H9 (cell line): ENCODE data around the gene SUMF1. TPM values are rescaled to one million over a fixed set of nuclear protein-coding genes. Genes with fewer than 3 reads are reported as not detected.
A peak's percentile ranks its signal among the peaks of the same experiment; 100 is the strongest.

Experiments
- DNase-seq: peaks from one replicate; pipeline ENCODE4 v3.0.0-alpha.2; 2017
- H2AFZ ChIP-seq: one replicate; pipeline ENCODE4 v1.6.1; 2013; ENCODE audit warnings: mild to moderate bottlenecking, low read length, control low read depth, moderate library complexity
- H2AK5ac ChIP-seq: 2 replicates; pipeline ENCODE4 v1.6.1; 2013; ENCODE audit warnings: low read length, control low read depth, mixed read lengths; ENCODE audit not compliant: insufficient read length
- H2BK120ac ChIP-seq: one replicate; pipeline ENCODE4 v1.6.1; 2013; ENCODE audit warnings: low read depth, mild to moderate bottlenecking, low read length, control low read depth, inconsistent platforms; ENCODE audit not compliant: poor library complexity, severe bottlenecking
- H2BK12ac ChIP-seq: 2 replicates; pipeline ENCODE4 v1.6.1; 2013; ENCODE audit warnings: low read length, control low read depth, mixed read lengths, low read depth; ENCODE audit not compliant: insufficient read length
- H2BK15ac ChIP-seq: 2 replicates; pipeline ENCODE4 v1.6.1; 2013; ENCODE audit warnings: low read depth, low read length, control low read depth
- H2BK20ac ChIP-seq: one replicate; pipeline ENCODE4 v1.6.1; 2013; ENCODE audit warnings: low read depth, mild to moderate bottlenecking, low read length, control low read depth, inconsistent platforms; ENCODE audit not compliant: poor library complexity, severe bottlenecking
- H2BK5ac ChIP-seq: 2 replicates; pipeline ENCODE4 v1.6.1; 2013; ENCODE audit warnings: low read length, control low read depth, mixed read lengths; ENCODE audit not compliant: insufficient read length
- H3K14ac ChIP-seq: 2 replicates; pipeline ENCODE4 v1.6.1; 2013; ENCODE audit warnings: low read length, control low read depth; ENCODE audit not compliant: insufficient read depth
- H3K18ac ChIP-seq: 2 replicates; pipeline ENCODE4 v1.6.1; 2013; ENCODE audit warnings: low read depth, mild to moderate bottlenecking, mixed read lengths, low read length, control low read depth; ENCODE audit not compliant: insufficient read length
- H3K23ac ChIP-seq: 2 replicates; pipeline ENCODE4 v1.6.1; 2013; ENCODE audit warnings: low read length, control low read depth, mixed read lengths, low read depth; ENCODE audit not compliant: insufficient read length
- H3K23me2 ChIP-seq: 2 replicates; pipeline ENCODE4 v1.6.1; 2013; ENCODE audit warnings: low read depth, mild to moderate bottlenecking, mixed read lengths, low read length, control low read depth; ENCODE audit not compliant: insufficient read length, poor library complexity, severe bottlenecking
- H3K27ac ChIP-seq: 2 replicates; pipeline ENCODE4 v1.5.1; 2013; ENCODE audit warnings: low read length, control low read depth, mixed read lengths, low read depth; ENCODE audit not compliant: insufficient read length
- H3K27me3 ChIP-seq: 2 replicates; pipeline ENCODE4 v1.6.1; 2013; ENCODE audit warnings: low read length, control low read depth, inconsistent platforms; ENCODE audit not compliant: insufficient read depth
- H3K4ac ChIP-seq: 2 replicates; pipeline ENCODE4 v1.6.1; 2013; ENCODE audit warnings: low read depth, mild to moderate bottlenecking, control low read depth, inconsistent platforms, low read length, moderate library complexity
- H3K4me1 ChIP-seq: 2 replicates; pipeline ENCODE4 v1.6.1; 2013; ENCODE audit warnings: low read length, control low read depth, inconsistent platforms; ENCODE audit not compliant: insufficient read depth
- H3K4me2 ChIP-seq: 2 replicates; pipeline ENCODE4 v1.6.1; 2013; ENCODE audit warnings: low read length, control low read depth, mixed read lengths; ENCODE audit not compliant: insufficient read length, insufficient read depth
- H3K56ac ChIP-seq: 2 replicates; pipeline ENCODE4 v1.6.1; 2013; ENCODE audit warnings: low read depth, mild to moderate bottlenecking, mixed read lengths, low read length, control low read depth; ENCODE audit not compliant: insufficient read length
- H3K79me1 ChIP-seq: 2 replicates; pipeline ENCODE4 v1.6.1; 2013; ENCODE audit warnings: low read depth, mild to moderate bottlenecking, moderate library complexity, low read length, control low read depth, inconsistent platforms; ENCODE audit not compliant: insufficient read depth, poor library complexity, severe bottlenecking
- H3K79me2 ChIP-seq: 2 replicates; pipeline ENCODE4 v1.6.1; 2013; ENCODE audit warnings: low read length, control low read depth, inconsistent platforms; ENCODE audit not compliant: insufficient read depth
- H3K9ac ChIP-seq: 2 replicates; pipeline ENCODE4 v1.6.1; 2013; ENCODE audit warnings: low read length, control low read depth, mixed read lengths; ENCODE audit not compliant: insufficient read length; ENCODE audit errors: extremely low read depth
- H3K9me3 ChIP-seq: one replicate; pipeline ENCODE4 v1.6.1; 2013; ENCODE audit warnings: low read depth, low read length, inconsistent platforms; ENCODE audit not compliant: control insufficient read depth
- H3T11ph ChIP-seq: one replicate; pipeline ENCODE4 v1.6.1; 2013; ENCODE audit warnings: mild to moderate bottlenecking, low read length, control low read depth, inconsistent platforms
- H4K20me1 ChIP-seq: one replicate; pipeline ENCODE4 v1.6.1; 2013; ENCODE audit not compliant: control insufficient read depth, insufficient read length, insufficient read depth
- H4K5ac ChIP-seq: 2 replicates; pipeline ENCODE4 v1.6.1; 2013; ENCODE audit warnings: low read depth, mild to moderate bottlenecking, mixed read lengths, low read length, control low read depth; ENCODE audit not compliant: insufficient read length
- H4K8ac ChIP-seq: replicated peaks from 2 replicates; pipeline ENCODE4 v1.6.1; 2013; ENCODE audit warnings: low read length, control low read depth, mixed read lengths, low read depth; ENCODE audit not compliant: insufficient read length
- H4K91ac ChIP-seq: 2 replicates; pipeline ENCODE4 v1.6.1; 2013; ENCODE audit warnings: low read depth, mild to moderate bottlenecking, moderate library complexity, mixed read lengths, low read length, control low read depth; ENCODE audit not compliant: insufficient read length
- H3K27ac Mint-ChIP-seq, 3 experiments: 2 replicates in 2 of 3; 3 replicates in 1 of 3; pipeline ENCODE4 v1.8.0; 2020 to 2021; ENCODE audit warnings: mixed read lengths in 3 of 3, mild to moderate bottlenecking in 1 of 3, moderate library complexity in 1 of 3
- H3K27me3 Mint-ChIP-seq: 2 replicates; pipeline ENCODE4 v1.8.0; 2021; ENCODE audit warnings: low read depth, mild to moderate bottlenecking, moderate library complexity, mixed read lengths
- H3K36me3 Mint-ChIP-seq, 3 experiments: 2 replicates in 2 of 3; 3 replicates in 1 of 3; pipeline ENCODE4 v1.8.0; 2020 to 2021; ENCODE audit warnings: low read depth in 3 of 3, mixed read lengths in 3 of 3; ENCODE audit not compliant: insufficient read depth in 1 of 3
- H3K4me1 Mint-ChIP-seq, 2 experiments: 2 replicates each; pipeline ENCODE4 v1.8.0; 2020; ENCODE audit warnings: mixed read lengths in 2 of 2
- H3K4me3 Mint-ChIP-seq, 2 experiments: 2 replicates in 1 of 2; 3 replicates in 1 of 2; pipeline ENCODE4 v1.8.0; 2020 to 2021; ENCODE audit warnings: mild to moderate bottlenecking in 2 of 2, mixed read lengths in 2 of 2, moderate library complexity in 1 of 2
- H3K9me3 Mint-ChIP-seq, 2 experiments: 2 replicates in 1 of 2; 3 replicates in 1 of 2; pipeline ENCODE4 v1.8.0; 2020; ENCODE audit warnings: mild to moderate bottlenecking in 2 of 2, mixed read lengths in 2 of 2, moderate library complexity in 1 of 2
- CTCF ChIP-seq: fragments of 200-600 bp; sonication (generic); conservative IDR thresholded peaks from 3 replicates; pipeline ENCODE4 v1.8.0; 2021; ENCODE audit warnings: antibody characterized with exemption, mild to moderate bottlenecking
- WGBS: extraction: QIAGEN DNeasy Blood & Tissue Kit; methylation state at CpG from one replicate; pipeline ENCODE4 v1.1.7; 2013; ENCODE audit warnings: missing lambda C conversion rate, low lambda C conversion rate, mixed read lengths; ENCODE audit not compliant: insufficient read length; ENCODE audit errors: extremely low coverage; 5-methylcytosine and 5-hydroxymethylcytosine counted together
- total RNA-seq: library from RNA; stranded (reverse); gene quantifications from 2 replicates; pipeline ENCODE4 v1.2.1, GENCODE V29; 2021

SUMF1 gene
- total RNA-seq, 1 experiment from 2014 or later, result 9.5 TPM

- Histone ChIP-seq H2BK120ac (no peak overlapping the region), H4K20me1 (no peaks in the 10 kb centered on the region), H4K8ac (no peak overlapping the region), H2AFZ (no peak overlapping the region), H3K23me2 (no peaks in the 10 kb centered on the region), H3K79me2 (no peaks in the 10 kb centered on the region), H3K23ac (no peak overlapping the region), H2BK15ac (no peak overlapping the region), H3K27me3 (no peaks in the 10 kb centered on the region), H3K9me3 (no peaks in the 10 kb centered on the region), H2AK5ac (no peak overlapping the region), H2BK20ac (no peak overlapping the region), H3K9ac (no peak overlapping the region), H4K5ac (no peak overlapping the region), H3K18ac (no peak overlapping the region), H3K56ac (no peak overlapping the region), H3K4me2 (no peak overlapping the region), H4K91ac (no peak overlapping the region), H3K4ac (no peak overlapping the region), H3K4me1 (peaks cover 4% of the 10 kb centered on the region; the same call in 1 of the 2 replicates), H3T11ph (no peak overlapping the region), H2BK12ac (no peak overlapping the region), H3K14ac (no peak overlapping the region), H2BK5ac (no peak overlapping the region), H3K27ac (no peak overlapping the region), H3K79me1 (no peaks in the 10 kb centered on the region)
- DNase-seq, result no peak
- H3K27ac Mint-ChIP-seq, result peak overlapping the region in 2 of 3 experiments; percentile 67 to 75; a peak in 2 of 7 replicates
- H3K4me3 Mint-ChIP-seq, result no peak overlapping the region
- WGBS, result no CpG with 5 or more reads among the region's 14 CpGs
- no peaks in the 10 kb centered on the region for H3K27me3 Mint-ChIP-seq
- H3K4me1 Mint-ChIP-seq, result peaks cover 5 to 25% of the 10 kb centered on the region in 2 experiments
- TF ChIP-seq CTCF, result no peak
- no peaks in the 10 kb centered on the region for H3K36me3 Mint-ChIP-seq
- H3K9me3 Mint-ChIP-seq, result no peaks in the 10 kb centered on the region
Measured at GRCh38 chr3:4504340-4505261, 37.5 kb upstream of the SUMF1 start.
